Osteoblast (primary cell): ENCODE measurements around the gene ZNF17. TPM values are rescaled to one million over a fixed set of nuclear protein-coding genes. Genes with fewer than 3 reads are reported as not detected.

Experiments
- DNase-seq: peaks from one replicate; pipeline ENCODE4 v3.0.0; 2011; ENCODE audit warnings: low spot score, mixed read lengths; ENCODE audit not compliant: insufficient read length; ENCODE audit errors: missing footprints
- H2AFZ ChIP-seq: 2 replicates; pipeline ENCODE4 v1.6.0; 2011; ENCODE audit warnings: mild to moderate bottlenecking, low read length
- H3K27ac ChIP-seq: 2 replicates; pipeline ENCODE4 v1.5.1; 2011; ENCODE audit warnings: mild to moderate bottlenecking, low read depth, low read length, moderate library complexity
- H3K27me3 ChIP-seq: 2 replicates; pipeline ENCODE4 v1.6.0; 2012; ENCODE audit warnings: mild to moderate bottlenecking, control low read depth, inconsistent platforms, low read length, moderate library complexity; ENCODE audit not compliant: insufficient read depth
- H3K36me3 ChIP-seq: 2 replicates; pipeline ENCODE4 v1.5.1; 2011; ENCODE audit warnings: mild to moderate bottlenecking, low read length, control low read depth, moderate library complexity; ENCODE audit not compliant: insufficient read depth
- H3K4me1 ChIP-seq: 2 replicates; pipeline ENCODE4 v1.5.1; 2011; ENCODE audit warnings: mild to moderate bottlenecking, low read length, control low read depth, moderate library complexity; ENCODE audit not compliant: insufficient read depth
- H3K4me2 ChIP-seq: 2 replicates; pipeline ENCODE4 v1.6.0; 2011; ENCODE audit warnings: mild to moderate bottlenecking, low read length; ENCODE audit not compliant: insufficient read depth
- H3K4me3 ChIP-seq: fragments of 200-600 bp; sonication (generic); 3 replicates; pipeline ENCODE4 v1.5.1; 2012; ENCODE audit warnings: mild to moderate bottlenecking, low read length, inconsistent platforms; ENCODE audit not compliant: insufficient read depth
- H3K79me2 ChIP-seq: 2 replicates; pipeline ENCODE4 v1.6.0; 2012; ENCODE audit warnings: mild to moderate bottlenecking, low read length, control low read depth, inconsistent platforms; ENCODE audit not compliant: insufficient read depth
- H3K9me3 ChIP-seq: 2 replicates; pipeline ENCODE4 v1.5.1; 2011; ENCODE audit warnings: low read depth, low read length, control low read depth
- H4K20me1 ChIP-seq: 2 replicates; pipeline ENCODE4 v1.6.0; 2012; ENCODE audit warnings: mild to moderate bottlenecking, low read length, control low read depth; ENCODE audit not compliant: insufficient read depth
- small RNA-seq: library from RNA; depleted of rRNA; stranded (forward); fragments of <200 nt; gene quantifications from one replicate; pipeline ENCODE3, GENCODE V24; 2012
- total RNA-seq: library from RNA; depleted of rRNA; stranded (reverse); fragments of >200 nt; gene quantifications from 2 replicates; pipeline ENCODE4 v1.2.3, GENCODE V29; 2012
- TF ChIP-seq, protein P1 (sequence below): IDR thresholded peaks from 2 replicates; pipeline ENCODE4 v1.5.1; 2011; ENCODE audit warnings: mild to moderate bottlenecking, low read depth, low read length, moderate library complexity; ENCODE audit errors: extremely low read depth

The ZNF17 gene
- total RNA-seq, 1 donor, result 12.7 TPM

DNA sequence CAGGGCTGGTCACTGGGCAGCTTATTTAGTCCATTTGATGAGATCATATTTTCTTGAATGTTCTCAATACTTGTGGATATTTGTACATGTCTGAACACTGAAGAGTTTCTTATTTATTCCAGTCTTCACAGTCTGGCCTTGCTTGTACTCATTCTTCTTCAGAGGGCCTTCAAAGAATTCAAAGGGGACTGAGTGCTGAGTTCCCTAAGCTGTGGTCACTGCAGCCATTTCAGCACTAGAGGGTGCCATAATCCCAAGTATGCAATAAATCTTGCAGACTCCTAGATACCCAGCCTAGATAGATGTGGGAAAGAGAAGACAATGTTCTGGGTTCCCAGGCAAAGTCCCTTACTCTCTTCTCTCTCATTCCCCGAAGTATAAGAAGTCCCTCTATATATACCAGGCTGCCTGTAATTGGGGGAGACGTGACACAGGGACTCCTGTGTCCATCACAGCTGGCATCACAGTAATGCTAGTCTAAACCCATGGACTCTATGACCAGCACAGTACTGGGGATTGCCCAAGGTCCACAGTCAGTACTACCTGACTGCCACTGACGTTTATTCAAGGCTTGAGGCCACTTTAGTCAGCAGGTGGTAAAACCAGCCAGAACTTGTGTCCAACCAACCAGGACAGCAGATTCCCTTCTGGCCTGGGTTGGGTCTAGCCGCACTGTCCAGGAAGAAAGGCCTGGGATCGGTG, 54.9 kb downstream of the ZNF17 start:
- no peak overlapping the region for H3K4me2 ChIP-seq
- peaks cover 21% of the 10 kb centered on the region for H3K9me3 ChIP-seq
- H3K4me3 ChIP-seq, result no peak overlapping the region
- H3K79me2 ChIP-seq, result peaks cover 2% of the 10 kb centered on the region
- TF ChIP-seq, protein P1, sequence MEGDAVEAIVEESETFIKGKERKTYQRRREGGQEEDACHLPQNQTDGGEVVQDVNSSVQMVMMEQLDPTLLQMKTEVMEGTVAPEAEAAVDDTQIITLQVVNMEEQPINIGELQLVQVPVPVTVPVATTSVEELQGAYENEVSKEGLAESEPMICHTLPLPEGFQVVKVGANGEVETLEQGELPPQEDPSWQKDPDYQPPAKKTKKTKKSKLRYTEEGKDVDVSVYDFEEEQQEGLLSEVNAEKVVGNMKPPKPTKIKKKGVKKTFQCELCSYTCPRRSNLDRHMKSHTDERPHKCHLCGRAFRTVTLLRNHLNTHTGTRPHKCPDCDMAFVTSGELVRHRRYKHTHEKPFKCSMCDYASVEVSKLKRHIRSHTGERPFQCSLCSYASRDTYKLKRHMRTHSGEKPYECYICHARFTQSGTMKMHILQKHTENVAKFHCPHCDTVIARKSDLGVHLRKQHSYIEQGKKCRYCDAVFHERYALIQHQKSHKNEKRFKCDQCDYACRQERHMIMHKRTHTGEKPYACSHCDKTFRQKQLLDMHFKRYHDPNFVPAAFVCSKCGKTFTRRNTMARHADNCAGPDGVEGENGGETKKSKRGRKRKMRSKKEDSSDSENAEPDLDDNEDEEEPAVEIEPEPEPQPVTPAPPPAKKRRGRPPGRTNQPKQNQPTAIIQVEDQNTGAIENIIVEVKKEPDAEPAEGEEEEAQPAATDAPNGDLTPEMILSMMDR, result peak; percentile 25
- H3K27me3 ChIP-seq, result no peaks in the 10 kb centered on the region
- no peak for DNase-seq
- no peaks in the 10 kb centered on the region for H4K20me1 ChIP-seq
- H2AFZ ChIP-seq, result no peak overlapping the region
- no peaks in the 10 kb centered on the region for H3K4me1 ChIP-seq
- H3K27ac ChIP-seq, result no peak overlapping the region
- no peaks in the 10 kb centered on the region for H3K36me3 ChIP-seq

DNA sequence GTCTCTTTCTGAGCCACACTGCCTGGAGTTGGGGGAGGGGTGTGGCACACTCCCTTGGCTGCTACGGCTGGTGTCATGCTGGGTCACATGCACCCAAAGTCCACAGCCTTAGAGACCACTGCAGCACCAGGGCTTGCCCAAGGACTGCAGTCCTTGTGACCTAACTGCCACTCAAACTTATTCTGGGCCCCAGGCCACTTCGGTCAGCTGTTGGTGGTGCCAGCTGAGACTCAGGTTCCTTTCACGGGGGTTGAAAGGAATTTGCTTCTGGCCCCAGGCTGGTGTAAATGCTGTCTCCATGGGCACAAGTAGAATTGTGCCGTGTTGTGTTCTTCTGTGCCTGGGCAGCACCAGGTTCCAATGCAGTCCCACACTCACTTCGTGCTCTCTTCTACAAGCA, 55.5 kb downstream of the ZNF17 start:
- DNase-seq, result no peak
- no peaks in the 10 kb centered on the region for H3K36me3 ChIP-seq
- H3K79me2 ChIP-seq, result peaks cover 3% of the 10 kb centered on the region
- no peak overlapping the region for H3K27ac ChIP-seq
- H3K9me3 ChIP-seq, result peaks cover 26% of the 10 kb centered on the region
- H3K4me1 ChIP-seq, result no peaks in the 10 kb centered on the region
- H2AFZ ChIP-seq, result no peak overlapping the region
- H4K20me1 ChIP-seq, result no peaks in the 10 kb centered on the region
- H3K4me3 ChIP-seq, result no peak overlapping the region
- H3K27me3 ChIP-seq, result no peaks in the 10 kb centered on the region
- H3K4me2 ChIP-seq, result no peak overlapping the region
- TF ChIP-seq, protein P1, result no peak

Small RNA genes within 50 kb of the gene (small RNA-seq; reads per million reads assigned to genes)
- gene VN1R107P, result not detected

Other genes with a start within 250 kb of the ZNF17 start
- gene DUXA, start 243.7 kb upstream of the ZNF17 start, total RNA-seq, result not detected in 2 replicates
- gene ZNF264, start 219.7 kb upstream of the ZNF17 start, total RNA-seq, result 26.5 and 32.9 TPM in 2 replicates
- gene AURKC, start 180.1 kb upstream of the ZNF17 start, total RNA-seq, result 0.29 and 1.4 TPM in 2 replicates
- gene ZNF805, start 170.5 kb upstream of the ZNF17 start, total RNA-seq, result 32.1 and 34.0 TPM in 2 replicates
- gene ZNF460, start 130.7 kb upstream of the ZNF17 start, total RNA-seq, result 101 and 115 TPM in 2 replicates
- gene ZNF543, start 90.7 kb upstream of the ZNF17 start, total RNA-seq, result 10.6 and 11.9 TPM in 2 replicates
- gene ZNF304, start 59.9 kb upstream of the ZNF17 start, total RNA-seq, result 10.6 and 11.6 TPM in 2 replicates
- 12.3 and 13.0 TPM in 2 replicates for gene TRAPPC2B, start 47.6 kb upstream of the ZNF17 start, total RNA-seq
- 3.5 and 5.1 TPM in 2 replicates for gene ZNF547, start 47.6 kb upstream of the ZNF17 start, total RNA-seq
- gene ZNF548, start 21.3 kb upstream of the ZNF17 start, total RNA-seq, result 23.6 and 27.9 TPM in 2 replicates
- gene ZNF749, start 24.2 kb downstream of the ZNF17 start, total RNA-seq, result 5.6 and 8.7 TPM in 2 replicates
- gene VN1R1, start 46.0 kb downstream of the ZNF17 start, total RNA-seq, result 0.29 and 0.72 TPM in 2 replicates
- gene ZNF772, start 66.4 kb downstream of the ZNF17 start, total RNA-seq, result 19.2 and 22.1 TPM in 2 replicates
- gene ZNF419, start 76.6 kb downstream of the ZNF17 start, total RNA-seq, result 18.3 and 19.9 TPM in 2 replicates
- 23.6 and 30.0 TPM in 2 replicates for gene ZNF773, start 88.8 kb downstream of the ZNF17 start, total RNA-seq
- gene ZNF549, start 116.2 kb downstream of the ZNF17 start, total RNA-seq, result 5.8 and 6.5 TPM in 2 replicates
- gene ZNF550, start 148.7 kb downstream of the ZNF17 start, total RNA-seq, result 6.5 and 7.2 TPM in 2 replicates
- gene ZNF416, start 167.8 kb downstream of the ZNF17 start, total RNA-seq, result 4.3 and 6.2 TPM in 2 replicates
- 11.2 and 11.6 TPM in 2 replicates for gene ZIK1, start 173.0 kb downstream of the ZNF17 start, total RNA-seq
- gene ZNF530, start 188.7 kb downstream of the ZNF17 start, total RNA-seq, result 4.1 and 4.7 TPM in 2 replicates
- 18.5 and 22.1 TPM in 2 replicates for gene ZNF134, start 203.1 kb downstream of the ZNF17 start, total RNA-seq
- gene ZNF211, start 222.0 kb downstream of the ZNF17 start, total RNA-seq, result 9.4 and 10.9 TPM in 2 replicates